Adrenal gland (tissue), 12 donors: ENCODE measurements around the gene SPCS3. TPM values are rescaled to one million over a fixed set of nuclear protein-coding genes. Genes with fewer than 3 reads are reported as not detected.

Source experiments
- DNase-seq, 7 donors: peaks; one replicate each; pipeline ENCODE4 v3.0.0-alpha.2; 2019 to 2020
- H3K27ac ChIP-seq, 5 donors: fragments of 200-600 bp; sonication (generic) in 4 of 5; 1 replicate in 3 of 5; 2 replicates in 2 of 5; pipeline versions ENCODE4 v1.5.1 to v1.8.0; 2016 to 2020; ENCODE audit warnings: mild to moderate bottlenecking in 1 of 5
- H3K27me3 ChIP-seq: fragments of 200-600 bp; 2 replicates; pipeline ENCODE4 v1.8.0; 2021
- H3K36me3 ChIP-seq, 2 donors: fragments of 200-600 bp; replicated peaks in 1 of 2; 1 replicate in 1 of 2; 2 replicates in 1 of 2; pipeline versions ENCODE4 v1.5.1 to v1.8.0; 2018 to 2022
- H3K4me1 ChIP-seq, 2 donors: fragments of 200-600 bp; replicated peaks in 1 of 2; 1 replicate in 1 of 2; 2 replicates in 1 of 2; pipeline versions ENCODE4 v1.5.1 to v1.8.0; 2018 to 2021
- H3K4me3 ChIP-seq, 4 donors: fragments of 200-600 bp; sonication (generic) in 3 of 4; one replicate each; pipeline ENCODE4 v1.5.1; 2016 to 2018
- H3K9me3 ChIP-seq, 3 donors: fragments of 200-600 bp; sonication (generic) in 1 of 3; replicated peaks in 1 of 3; 1 replicate in 2 of 3; 2 replicates in 1 of 3; pipeline versions ENCODE4 v1.5.1 to v1.8.0; 2016 to 2021
- CTCF ChIP-seq, 6 experiments: fragments of 450-650 bp in 4 of 6; fragments of 200-600 bp in 2 of 6; sonication (generic) in 1 of 6; IDR thresholded peaks; 1 replicate in 5 of 6; 2 replicates in 1 of 6; pipeline versions ENCODE4 v1.5.1 to v1.8.0; 2016 to 2021; ENCODE audit warnings: antibody characterized with exemption in 6 of 6, mild to moderate bottlenecking in 2 of 6, moderate library complexity in 1 of 6
- POLR2A ChIP-seq, 2 donors: fragments of 450-650 bp; IDR thresholded peaks; one replicate each; pipeline ENCODE4 v1.6.1; 2017; ENCODE audit warnings: antibody characterized with exemption in 2 of 2, mild to moderate bottlenecking in 2 of 2, moderate library complexity in 1 of 2
- WGBS, 4 donors: extraction: QIAGEN DNeasy Blood & Tissue Kit in 2 of 4; methylation state at CpG; one replicate each; pipeline versions ENCODE4 v1.1.5 to v1.1.7; 2013 to 2017; 5-methylcytosine and 5-hydroxymethylcytosine counted together
- intact Hi-C, 2 donors: fragments of 100-400 bp; cut with DNase I; formaldehyde crosslinking; loops; one replicate each; pipeline versions ENCODE4 v1.14.1 to v1.15.0; 2022 to 2023
- polyA plus RNA-seq, 3 donors: library from polyadenylated mRNA; stranded (reverse); fragments of 200-250 nt in 2 of 3; fragments of 350-450 nt in 1 of 3; fragmentation: Illumina TruSeq in 1 of 3; extraction: RNeasy Lipid Tissue Mini Kit (QIAGEN cat#74804) in 1 of 3; gene quantifications; one replicate each; pipeline ENCODE4 v1.2.3, GENCODE V29; 2013 to 2014
- total RNA-seq, 9 donors: library from RNA; depleted of rRNA in 4 of 9; stranded (reverse); fragments of >200 nt in 4 of 9; fragments of 120-200 nt in 1 of 9; fragmentation: NEBNext Ultra II Directional in 1 of 9; extraction: Animal tissue kit (Norgen Biotek cat#: 25700) in 1 of 9; gene quantifications; one replicate each; pipeline versions ENCODE4 v1.1.0 to v1.2.4, GENCODE V29; 2013 to 2023
- donor health status: healthy with polysubstance abuse.
- donor health status: Bipolar disorder and iron deficiency.
- donor health status: DM: yes; HTN: yes; CAD: no.
- donor health status: DM: no; HTN: no; CAD: no.
- donor health status: DM: no; HTN: no; CAD: no.
- donor health status: DM: yes; HTN: yes; CAD: no.

SPCS3 gene
- total and polyA plus RNA-seq, 12 donors, result 8.4 to 144 (median 49.1) TPM

- Histone ChIP-seq H3K36me3 (no peaks in the 10 kb centered on the region), H3K27ac (no peak overlapping the region), H3K9me3 (no peaks in the 10 kb centered on the region), H3K4me1 (no peaks in the 10 kb centered on the region), H3K27me3 (no peaks in the 10 kb centered on the region), H3K4me3 (no peak overlapping the region)
- TF ChIP-seq POLR2A (IDR thresholded peaks at IDR 0.05), result no peak
- TF ChIP-seq CTCF (IDR thresholded peaks at IDR 0.05), result no peak
- no peak for DNase-seq
- intact Hi-C loops, result no loop called here
Measured at GRCh38 chr4:176360446-176360845, 40.7 kb downstream of the SPCS3 start.

GRCh38 chr4:176363072-176363471, 43.3 kb downstream of the SPCS3 start:
- no peak for DNase-seq
- H3K27me3 ChIP-seq, result no peaks in the 10 kb centered on the region
- intact Hi-C loops, result no loop called here
- 76 to 91% (median 88%) methylated on average over 1 of the region's 1 CpG for WGBS, 4 donors
- TF ChIP-seq CTCF (IDR thresholded peaks at IDR 0.05), result no peak
- TF ChIP-seq POLR2A (IDR thresholded peaks at IDR 0.05), result no peak
- no peaks in the 10 kb centered on the region for H3K36me3 ChIP-seq
- H3K4me1 ChIP-seq, result no peaks in the 10 kb centered on the region
- H3K4me3 ChIP-seq, result no peak overlapping the region
- no peaks in the 10 kb centered on the region for H3K9me3 ChIP-seq
- no peak overlapping the region for H3K27ac ChIP-seq

DNA sequence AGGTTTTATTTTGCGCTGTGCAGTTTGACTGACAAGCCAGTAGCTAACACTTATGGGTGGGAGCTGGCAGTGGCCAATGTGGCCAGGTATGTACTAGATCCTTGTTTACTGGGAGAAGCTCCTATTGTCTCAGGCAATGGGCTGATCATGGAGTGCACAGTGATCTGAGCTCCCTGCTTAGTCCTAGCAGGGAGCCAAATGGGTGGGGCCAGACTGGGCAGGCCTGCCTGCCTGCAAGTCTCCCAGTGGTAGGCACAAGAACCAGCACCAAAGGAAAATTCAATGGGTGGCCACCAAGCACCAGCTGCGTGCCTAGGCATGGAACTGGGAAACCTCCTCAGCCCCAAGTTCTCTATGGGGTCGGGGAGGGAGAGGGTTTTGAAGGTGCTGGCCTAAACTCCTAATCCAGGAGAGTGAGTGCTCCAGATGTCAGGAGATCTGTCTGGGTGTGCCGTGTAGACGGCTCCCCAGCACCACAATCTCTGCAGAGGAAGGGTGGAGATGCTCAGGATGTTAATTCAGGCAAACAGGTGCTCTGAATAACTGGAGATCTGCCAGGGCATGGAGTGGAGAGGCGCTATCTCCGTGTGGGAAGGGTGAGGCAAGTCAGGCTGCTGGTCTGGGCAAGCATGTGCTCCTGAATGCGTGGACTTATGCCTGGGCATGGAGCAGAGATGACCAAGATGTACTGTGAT, 48.2 kb downstream of the SPCS3 start:
- Histone ChIP-seq H3K27me3 (no peaks in the 10 kb centered on the region), H3K4me1 (no peaks in the 10 kb centered on the region), H3K36me3 (no peaks in the 10 kb centered on the region), H3K9me3 (no peaks in the 10 kb centered on the region), H3K27ac (no peak overlapping the region), H3K4me3 (no peak overlapping the region)
- WGBS, 4 donors, result 85 to 96% (median 88%) methylated on average over 8 of the region's 8 CpGs
- intact Hi-C loops, result no loop called here
- no peak for DNase-seq
- TF ChIP-seq POLR2A (IDR thresholded peaks at IDR 0.05), result no peak
- no peak for TF ChIP-seq CTCF (IDR thresholded peaks at IDR 0.05)

- Histone ChIP-seq H3K27me3 (no peaks in the 10 kb centered on the region), H3K9me3 (no peaks in the 10 kb centered on the region), H3K4me3 (no peak overlapping the region), H3K27ac (no peak overlapping the region), H3K4me1 (no peaks in the 10 kb centered on the region), H3K36me3 (no peaks in the 10 kb centered on the region)
- no peak for DNase-seq
- 3 to 6% (median 4%) methylated on average over 2 of the region's 2 CpGs for WGBS, 4 donors
- TF ChIP-seq CTCF (IDR thresholded peaks at IDR 0.05) (peak; percentile 18 to 65 (median 48)), POLR2A (IDR thresholded peaks at IDR 0.05) (no peak)
- intact Hi-C loops, result loop anchor here in 1 of 2 donors (5.0 kb wide), 1 partner anchor 671 kb away; no protein-coding TSS in a partner anchor
Measured at GRCh38 chr4:176376032-176376614, 56.4 kb downstream of the SPCS3 start.
